KMS-11 (cell line): ENCODE data around the gene CHD9.
"Not testable (repeated sequence)": the region's sequence is repeated elsewhere in the genome, so short reads cannot be mapped to it uniquely, and the experiment has no call there.

Experiments
- H2AFZ ChIP-seq: fragments of 200-600 bp; sonication (generic); 2 replicates; pipeline ENCODE4 v1.6.1; 2016; ENCODE audit warnings: antibody characterized with exemption, mixed run types, low read depth
- H3K27ac ChIP-seq: fragments of 200-600 bp; sonication (generic); 2 replicates; pipeline ENCODE4 v1.6.1; 2016; ENCODE audit warnings: mild to moderate bottlenecking, mixed run types
- H3K27me3 ChIP-seq: fragments of 200-600 bp; sonication (generic); 2 replicates; pipeline ENCODE4 v1.6.1; 2017; ENCODE audit warnings: mild to moderate bottlenecking, low read depth, mixed run types, moderate library complexity; ENCODE audit not compliant: insufficient read depth
- H3K36me3 ChIP-seq: fragments of 200-600 bp; sonication (generic); 2 replicates; pipeline ENCODE4 v1.6.1; 2017; ENCODE audit warnings: mild to moderate bottlenecking, mixed run types; ENCODE audit not compliant: insufficient read depth
- H3K4me1 ChIP-seq: fragments of 200-600 bp; sonication (generic); 2 replicates; pipeline ENCODE4 v1.6.1; 2016; ENCODE audit warnings: mild to moderate bottlenecking, low read depth, mixed run types; ENCODE audit not compliant: poor library complexity, severe bottlenecking
- H3K4me2 ChIP-seq: fragments of 200-600 bp; sonication (generic); 2 replicates; pipeline ENCODE4 v1.7.0; 2016; ENCODE audit warnings: mild to moderate bottlenecking, mixed run types
- H3K4me3 ChIP-seq: fragments of 200-600 bp; sonication (generic); IDR thresholded peaks from 2 replicates; pipeline ENCODE4 v1.6.1; 2017; ENCODE audit warnings: low read depth, low read length, mixed read lengths; ENCODE audit not compliant: insufficient read depth
- H3K79me2 ChIP-seq: fragments of 200-600 bp; sonication (generic); 2 replicates; pipeline ENCODE4 v1.6.1; 2016; ENCODE audit warnings: low read depth, mixed run types; ENCODE audit not compliant: insufficient read depth
- H3K9ac ChIP-seq: fragments of 200-600 bp; sonication (generic); 2 replicates; pipeline ENCODE4 v1.6.1; 2016; ENCODE audit warnings: mild to moderate bottlenecking, mixed run types
- H4K20me1 ChIP-seq: fragments of 200-600 bp; sonication (generic); 2 replicates; pipeline ENCODE4 v1.6.1; 2016; ENCODE audit warnings: mild to moderate bottlenecking, mixed run types; ENCODE audit not compliant: insufficient read depth
- TF ChIP-seq, protein P1 (sequence below): fragments of 200-600 bp; sonication (generic); conservative IDR thresholded peaks from 2 replicates; pipeline ENCODE4 v1.6.1; 2017; ENCODE audit warnings: low read depth, mild to moderate bottlenecking, antibody characterized with exemption, low read length, moderate library complexity, mixed read lengths

Gene CHD9

DNA sequence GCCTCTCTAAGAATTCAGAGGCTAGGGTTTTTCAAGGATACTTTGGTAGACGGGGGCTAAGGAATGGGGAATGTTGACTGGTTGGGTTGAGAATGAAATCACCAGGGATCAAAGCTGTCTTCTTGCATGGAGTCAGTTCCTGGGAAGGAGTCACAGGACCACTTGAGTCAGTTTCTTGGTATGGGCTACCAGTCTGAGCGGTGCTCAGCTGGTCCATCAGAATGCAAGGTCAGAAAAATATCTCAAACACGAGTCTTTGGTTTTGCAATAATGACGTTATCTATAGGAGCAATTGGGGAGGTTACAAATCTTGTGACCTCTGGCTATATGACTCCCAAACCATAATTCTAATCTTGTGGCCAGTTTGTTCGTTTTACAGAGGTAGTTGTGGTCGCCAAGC is 20.5 kb upstream of the CHD9 start:
- Histone ChIP-seq H2AFZ (no peak overlapping the region), H3K27ac (no peak overlapping the region), H3K4me1 (no peaks in the 10 kb centered on the region), H3K9ac (no peak overlapping the region), H3K4me2 (no peak overlapping the region), H3K27me3 (no peaks in the 10 kb centered on the region), H3K4me3 (no peak overlapping the region), H3K79me2 (no peaks in the 10 kb centered on the region), H4K20me1 (no peaks in the 10 kb centered on the region), H3K36me3 (no peaks in the 10 kb centered on the region)
- TF ChIP-seq, protein P1, sequence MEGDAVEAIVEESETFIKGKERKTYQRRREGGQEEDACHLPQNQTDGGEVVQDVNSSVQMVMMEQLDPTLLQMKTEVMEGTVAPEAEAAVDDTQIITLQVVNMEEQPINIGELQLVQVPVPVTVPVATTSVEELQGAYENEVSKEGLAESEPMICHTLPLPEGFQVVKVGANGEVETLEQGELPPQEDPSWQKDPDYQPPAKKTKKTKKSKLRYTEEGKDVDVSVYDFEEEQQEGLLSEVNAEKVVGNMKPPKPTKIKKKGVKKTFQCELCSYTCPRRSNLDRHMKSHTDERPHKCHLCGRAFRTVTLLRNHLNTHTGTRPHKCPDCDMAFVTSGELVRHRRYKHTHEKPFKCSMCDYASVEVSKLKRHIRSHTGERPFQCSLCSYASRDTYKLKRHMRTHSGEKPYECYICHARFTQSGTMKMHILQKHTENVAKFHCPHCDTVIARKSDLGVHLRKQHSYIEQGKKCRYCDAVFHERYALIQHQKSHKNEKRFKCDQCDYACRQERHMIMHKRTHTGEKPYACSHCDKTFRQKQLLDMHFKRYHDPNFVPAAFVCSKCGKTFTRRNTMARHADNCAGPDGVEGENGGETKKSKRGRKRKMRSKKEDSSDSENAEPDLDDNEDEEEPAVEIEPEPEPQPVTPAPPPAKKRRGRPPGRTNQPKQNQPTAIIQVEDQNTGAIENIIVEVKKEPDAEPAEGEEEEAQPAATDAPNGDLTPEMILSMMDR: no peak

GRCh38 chr16:53035176-53035942 is 19.4 kb upstream of the CHD9 start:
- no peaks in the 10 kb centered on the region for H3K27me3 ChIP-seq
- no peak overlapping the region for H3K9ac ChIP-seq
- no peak overlapping the region for H3K27ac ChIP-seq
- no peak overlapping the region for H3K4me2 ChIP-seq
- H4K20me1 ChIP-seq: no peaks in the 10 kb centered on the region
- H2AFZ ChIP-seq: no peak overlapping the region
- H3K36me3 ChIP-seq: no peaks in the 10 kb centered on the region
- H3K4me3 ChIP-seq: no peak overlapping the region
- TF ChIP-seq, protein P1: no peak
- H3K79me2 ChIP-seq: no peaks in the 10 kb centered on the region
- no peaks in the 10 kb centered on the region for H3K4me1 ChIP-seq

GRCh38 chr16:53036066-53036465 is 18.7 kb upstream of the CHD9 start:
- Histone ChIP-seq H3K27me3 (no peaks in the 10 kb centered on the region), H3K4me3 (no peak overlapping the region), H4K20me1 (no peaks in the 10 kb centered on the region), H3K36me3 (no peaks in the 10 kb centered on the region), H3K9ac (no peak overlapping the region), H3K79me2 (no peaks in the 10 kb centered on the region), H2AFZ (no peak overlapping the region), H3K27ac (no peak overlapping the region), H3K4me2 (no peak overlapping the region), H3K4me1 (no peaks in the 10 kb centered on the region)
- TF ChIP-seq, protein P1: no peak

DNA sequence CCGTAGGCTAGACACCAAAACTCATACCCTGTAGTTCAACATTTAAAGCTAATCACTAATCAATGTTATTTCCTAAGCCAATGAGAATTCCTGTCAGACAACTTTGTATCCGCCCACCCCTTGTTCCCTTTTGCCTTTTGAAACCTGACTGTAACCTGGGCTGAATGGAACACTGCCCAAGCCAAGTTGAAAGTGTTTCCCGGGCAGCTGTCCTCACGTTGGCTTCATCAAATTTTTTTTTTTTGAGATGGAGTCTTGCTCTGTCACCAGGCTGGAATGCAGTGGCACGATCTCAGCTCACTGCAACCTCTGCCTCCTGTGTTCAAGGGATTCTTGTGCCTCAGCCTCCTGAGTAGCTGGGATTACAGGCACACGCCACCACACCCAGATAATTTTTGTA is 18.1 kb upstream of the CHD9 start:
- H2AFZ ChIP-seq, H3K36me3 ChIP-seq, H3K9ac ChIP-seq, H3K79me2 ChIP-seq, H3K27ac ChIP-seq, H3K4me2 ChIP-seq, H3K4me3 ChIP-seq, H3K27me3 ChIP-seq, H3K4me1 ChIP-seq, H4K20me1 ChIP-seq: not testable (repeated sequence)

- Histone ChIP-seq H3K36me3 (no peaks in the 10 kb centered on the region), H3K9ac (no peak overlapping the region), H4K20me1 (no peaks in the 10 kb centered on the region), H3K79me2 (no peaks in the 10 kb centered on the region), H3K4me2 (no peak overlapping the region), H2AFZ (no peak overlapping the region), H3K4me3 (no peak overlapping the region), H3K27me3 (no peaks in the 10 kb centered on the region), H3K27ac (no peak overlapping the region), H3K4me1 (no peaks in the 10 kb centered on the region)
- TF ChIP-seq, protein P1: no peak
Observed at GRCh38 chr16:53040788-53041187, 14.0 kb upstream of the CHD9 start.
